ENCODE data around the gene FPR2. TPM values are rescaled to one million over a fixed set of nuclear protein-coding genes. Genes with fewer than 3 reads are reported as not detected.

The FPR2 gene
- total and polyA plus RNA-seq, 4 donors: 0.79 to 234 (median 28.8) TPM

DNA sequence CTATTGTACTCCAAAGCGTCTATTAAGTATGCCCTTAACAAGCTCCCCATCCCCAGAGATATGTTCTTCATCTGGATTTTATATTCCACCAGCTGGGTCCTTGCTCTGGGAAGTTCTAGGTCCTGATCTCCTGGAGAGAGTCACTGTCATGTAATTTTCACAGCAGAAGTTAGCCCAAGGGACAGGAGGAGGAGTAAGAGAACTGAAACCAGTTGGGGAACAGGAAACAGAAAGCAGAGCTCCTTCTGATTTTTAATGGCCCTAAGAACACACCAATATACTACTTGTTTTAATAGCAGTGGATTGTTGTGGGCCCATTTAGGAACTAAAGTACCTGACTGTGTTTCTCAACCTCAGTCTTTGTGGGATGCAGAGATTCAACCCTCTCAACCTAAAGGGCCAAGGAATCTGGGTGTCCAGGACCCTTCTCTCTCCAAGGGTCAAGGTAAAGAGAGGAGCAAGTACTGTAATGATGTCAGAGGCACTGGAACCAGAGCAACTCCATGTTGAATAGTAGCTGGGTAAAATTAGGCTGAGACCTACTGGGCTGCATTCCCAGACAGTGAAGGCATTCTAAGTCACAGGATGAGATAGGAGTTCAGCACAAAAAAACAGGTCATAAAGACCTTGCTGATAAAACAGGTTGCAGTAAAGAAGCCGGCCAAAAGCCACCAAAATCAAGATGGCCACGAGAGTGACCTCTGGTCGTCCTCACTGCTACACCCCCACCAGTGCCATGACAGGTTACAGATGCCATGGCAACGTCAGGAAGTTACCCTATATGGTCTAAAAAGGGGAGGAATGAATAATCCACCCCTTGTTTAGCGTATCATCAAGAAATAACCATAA, 25.9 kb downstream of the FPR2 start:
- H3K4me3 ChIP-seq: no peak overlapping the region
- ATAC-seq (ENCODE audit: insufficient read depth, low FRiP score): no peak
- peaks cover 0 to 11% (median 0%) of the 10 kb centered on the region in 5 donors for H3K4me1 ChIP-seq (ENCODE audit: control insufficient read depth in 5 of 5, insufficient read depth in 5 of 5, low read length in 5 of 5)
- 65 to 89% methylated on average over 6 of the region's 6 CpGs for WGBS, 2 donors
- peak overlapping the region in 1 of 2 donors; percentile 69 for H3K27ac ChIP-seq (ENCODE audit: low read depth in 1 of 2, low read length in 1 of 2)
- TF ChIP-seq, protein P1, sequence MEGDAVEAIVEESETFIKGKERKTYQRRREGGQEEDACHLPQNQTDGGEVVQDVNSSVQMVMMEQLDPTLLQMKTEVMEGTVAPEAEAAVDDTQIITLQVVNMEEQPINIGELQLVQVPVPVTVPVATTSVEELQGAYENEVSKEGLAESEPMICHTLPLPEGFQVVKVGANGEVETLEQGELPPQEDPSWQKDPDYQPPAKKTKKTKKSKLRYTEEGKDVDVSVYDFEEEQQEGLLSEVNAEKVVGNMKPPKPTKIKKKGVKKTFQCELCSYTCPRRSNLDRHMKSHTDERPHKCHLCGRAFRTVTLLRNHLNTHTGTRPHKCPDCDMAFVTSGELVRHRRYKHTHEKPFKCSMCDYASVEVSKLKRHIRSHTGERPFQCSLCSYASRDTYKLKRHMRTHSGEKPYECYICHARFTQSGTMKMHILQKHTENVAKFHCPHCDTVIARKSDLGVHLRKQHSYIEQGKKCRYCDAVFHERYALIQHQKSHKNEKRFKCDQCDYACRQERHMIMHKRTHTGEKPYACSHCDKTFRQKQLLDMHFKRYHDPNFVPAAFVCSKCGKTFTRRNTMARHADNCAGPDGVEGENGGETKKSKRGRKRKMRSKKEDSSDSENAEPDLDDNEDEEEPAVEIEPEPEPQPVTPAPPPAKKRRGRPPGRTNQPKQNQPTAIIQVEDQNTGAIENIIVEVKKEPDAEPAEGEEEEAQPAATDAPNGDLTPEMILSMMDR (IDR thresholded peaks at IDR 0.05; ENCODE audit: control extremely low read depth, extremely low read depth): no peak
- no peak for DNase-seq
- H3K9ac ChIP-seq (ENCODE audit: insufficient read depth in 1 of 2, low read length in 2 of 2): no peak overlapping the region
- peaks cover 0 to 5% (median 0%) of the 10 kb centered on the region in 4 donors for H3K9me3 ChIP-seq (ENCODE audit: control insufficient read depth in 4 of 4, insufficient read depth in 3 of 4, low read length in 3 of 4)
- no peaks in the 10 kb centered on the region for H3K36me3 ChIP-seq (ENCODE audit: control insufficient read depth in 4 of 4, insufficient read depth in 4 of 4, low read length in 4 of 4)
- H3K27me3 ChIP-seq (ENCODE audit: control insufficient read depth in 3 of 3, insufficient read depth in 3 of 3, low read length in 2 of 3): no peaks in the 10 kb centered on the region

DNA sequence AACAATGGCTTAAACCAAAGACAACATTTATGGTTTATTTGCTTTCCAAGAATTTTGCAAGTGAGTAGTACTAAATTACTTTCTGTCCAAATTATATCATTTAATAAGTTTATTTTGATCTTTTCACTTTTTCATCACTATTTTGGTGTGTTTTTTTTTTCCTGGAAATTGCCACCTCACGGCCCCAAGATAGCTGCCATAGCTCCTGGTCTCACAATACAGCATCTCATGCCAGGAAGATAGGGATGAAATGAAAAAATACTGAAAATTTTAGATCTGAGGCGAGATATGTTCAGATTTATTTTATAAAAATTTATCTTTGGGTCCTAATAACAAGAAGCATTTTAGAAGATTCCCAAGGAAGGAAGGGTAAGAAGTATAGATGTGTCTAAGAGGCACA, 27.0 kb downstream of the FPR2 start:
- Histone ChIP-seq H3K9me3 (ENCODE audit: control insufficient read depth in 4 of 4, insufficient read depth in 3 of 4, low read length in 3 of 4) (peaks cover 0 to 7% (median 0%) of the 10 kb centered on the region in 4 donors), H3K9ac (ENCODE audit: insufficient read depth in 1 of 2, low read length in 2 of 2) (no peak overlapping the region), H3K4me3 (no peak overlapping the region), H3K27me3 (ENCODE audit: control insufficient read depth in 3 of 3, insufficient read depth in 3 of 3, low read length in 2 of 3) (no peaks in the 10 kb centered on the region), H3K36me3 (ENCODE audit: control insufficient read depth in 4 of 4, insufficient read depth in 4 of 4, low read length in 4 of 4) (no peaks in the 10 kb centered on the region), H3K4me1 (ENCODE audit: control insufficient read depth in 5 of 5, insufficient read depth in 5 of 5, low read length in 5 of 5) (peaks cover 0 to 11% (median 0%) of the 10 kb centered on the region in 5 donors), H3K27ac (ENCODE audit: low read depth in 1 of 2, low read length in 1 of 2) (no peak overlapping the region)
- no peak for DNase-seq
- 67 to 86% methylated on average over 2 of the region's 2 CpGs for WGBS, 2 donors
- TF ChIP-seq, protein P1 (IDR thresholded peaks at IDR 0.05; ENCODE audit: control extremely low read depth, extremely low read depth): no peak
- no peak for ATAC-seq (ENCODE audit: insufficient read depth, low FRiP score)

DNA sequence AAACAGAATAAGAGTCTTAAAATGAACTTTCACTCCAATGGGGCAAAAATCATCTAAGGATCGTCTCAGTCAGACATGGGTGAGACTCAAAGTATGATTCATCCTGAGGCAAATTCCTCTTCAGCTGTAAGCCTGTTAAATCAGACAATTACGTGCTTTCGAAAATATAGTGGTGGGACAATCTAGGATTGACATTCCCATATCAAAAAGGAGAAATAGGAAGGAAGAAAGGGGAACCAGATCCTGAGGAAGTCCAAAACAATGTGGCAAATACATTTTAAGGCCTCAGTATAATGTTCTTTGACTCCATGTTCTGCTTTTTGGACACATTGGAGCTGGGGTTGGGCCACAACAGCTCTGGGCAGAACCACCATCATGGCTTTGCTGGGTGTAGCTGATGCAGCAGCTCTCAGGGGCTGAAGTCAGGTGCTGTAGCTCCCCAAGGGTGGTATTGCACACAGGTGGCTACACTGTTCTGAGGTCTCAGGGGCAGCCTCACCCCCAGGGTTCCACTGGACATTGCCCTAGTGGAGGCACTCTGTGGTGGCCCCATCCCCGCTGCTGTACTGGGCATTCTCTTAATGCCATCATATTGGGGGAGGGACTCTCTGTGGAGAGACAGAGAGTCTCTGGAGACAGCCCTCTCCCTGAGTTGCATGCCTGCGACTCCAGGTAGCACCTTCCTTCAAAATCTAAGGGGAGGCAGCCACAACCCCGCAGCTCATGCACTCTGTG, 28.2 kb downstream of the FPR2 start:
- 79 to 89% methylated on average over 6 of the region's 6 CpGs for WGBS, 2 donors
- no peak for ATAC-seq (ENCODE audit: insufficient read depth, low FRiP score)

More for the DNA sequence above, 28.2 kb downstream of the FPR2 start:
- Histone ChIP-seq H3K9me3 (ENCODE audit: control insufficient read depth in 4 of 4, insufficient read depth in 3 of 4, low read length in 3 of 4) (peaks cover 0 to 10% (median 0%) of the 10 kb centered on the region in 4 donors), H3K4me1 (ENCODE audit: control insufficient read depth in 5 of 5, insufficient read depth in 5 of 5, low read length in 5 of 5) (peaks cover 0 to 11% (median 0%) of the 10 kb centered on the region in 5 donors), H3K9ac (ENCODE audit: insufficient read depth in 1 of 2, low read length in 2 of 2) (no peak overlapping the region), H3K4me3 (no peak overlapping the region), H3K36me3 (ENCODE audit: control insufficient read depth in 4 of 4, insufficient read depth in 4 of 4, low read length in 4 of 4) (no peaks in the 10 kb centered on the region), H3K27me3 (ENCODE audit: control insufficient read depth in 3 of 3, insufficient read depth in 3 of 3, low read length in 2 of 3) (no peaks in the 10 kb centered on the region), H3K27ac (ENCODE audit: low read depth in 1 of 2, low read length in 1 of 2) (no peak overlapping the region)
- TF ChIP-seq, protein P1 (IDR thresholded peaks at IDR 0.05; ENCODE audit: control extremely low read depth, extremely low read depth): no peak
- DNase-seq: no peak
